ENCODE measurements around the gene FLNA.

- TF ChIP-seq CTCF (IDR thresholded peaks at IDR 0.05 in 8 of 11, conservative IDR thresholded peaks at IDR 0.05 in 3 of 11) = no peak
- TF ChIP-seq POLR2AphosphoS5 (IDR thresholded peaks at IDR 0.05) = no peak
Observed at GRCh38 chrX:154334496-154334895, 39.9 kb downstream of the FLNA start.
